IgD-negative memory B cell (primary cell): ENCODE measurements around the gene PEX11B. TPM values are rescaled to one million over a fixed set of nuclear protein-coding genes. Genes with fewer than 3 reads are reported as not detected.
A peak's percentile ranks its signal among the peaks of the same experiment; 100 is the strongest.
"Not testable (repeated sequence)": the region's sequence is repeated elsewhere in the genome, so short reads cannot be mapped to it uniquely, and the experiment has no call there.

Experiments
- H3K27ac Mint-ChIP-seq, 3 donors: one replicate each; pipeline ENCODE4 v1.8.0; 2020 to 2022; ENCODE audit warnings: mild to moderate bottlenecking in 3 of 3, mixed read lengths in 3 of 3, moderate library complexity in 1 of 3
- H3K27me3 Mint-ChIP-seq: one replicate; pipeline ENCODE4 v1.8.0; 2021; ENCODE audit warnings: mixed read lengths
- H3K36me3 Mint-ChIP-seq: one replicate; pipeline ENCODE4 v1.8.0; 2020; ENCODE audit warnings: mild to moderate bottlenecking, mixed read lengths
- H3K4me1 Mint-ChIP-seq, 3 donors: one replicate each; pipeline ENCODE4 v1.8.0; 2020 to 2022; ENCODE audit warnings: mixed read lengths in 3 of 3, mild to moderate bottlenecking in 1 of 3
- H3K4me3 Mint-ChIP-seq, 4 donors: one replicate each; pipeline ENCODE4 v1.8.0; 2020 to 2022; ENCODE audit warnings: mild to moderate bottlenecking in 4 of 4, mixed read lengths in 4 of 4, moderate library complexity in 3 of 4
- H3K9me3 Mint-ChIP-seq, 3 donors: one replicate each; pipeline ENCODE4 v1.8.0; 2020 to 2021; ENCODE audit warnings: mixed read lengths in 3 of 3, mild to moderate bottlenecking in 1 of 3
- polyA plus RNA-seq: library from polyadenylated mRNA; unstranded; fragments of 300-500 nt; fragmentation: Illumina TruSeq; gene quantifications from one replicate; pipeline ENCODE4 v1.2.3, GENCODE V29; 2021

PEX11B gene
- polyA plus RNA-seq, 1 donor from 2014 or later: 42.3 TPM

- Mint-ChIP-seq H3K27me3 (no peaks in the 10 kb centered on the region), H3K4me3 (no peak overlapping the region), H3K9me3 (no peaks in the 10 kb centered on the region), H3K27ac (no peak overlapping the region), H3K36me3 (peaks cover 3% of the 10 kb centered on the region), H3K4me1 (peaks cover 13 to 21% (median 21%) of the 10 kb centered on the region in 3 donors)
Measured at GRCh38 chr1:145935708-145936107, 17.2 kb upstream of the PEX11B start.

GRCh38 chr1:145932522-145933009, 14.0 kb upstream of the PEX11B start:
- not testable (repeated sequence) for H3K27me3 Mint-ChIP-seq, H3K36me3 Mint-ChIP-seq, H3K9me3 Mint-ChIP-seq
- H3K4me1 Mint-ChIP-seq: peaks cover 13 to 25% (median 24%) of the 10 kb centered on the region in 3 donors
- H3K4me3 Mint-ChIP-seq: peak overlapping the region; percentile 55 to 85 (median 64)
- H3K27ac Mint-ChIP-seq: peak overlapping the region; percentile 61 to 88 (median 77)

GRCh38 chr1:145927916-145928643, 9.6 kb upstream of the PEX11B start:
- peaks cover 0 to 1% (median 0%) of the 10 kb centered on the region in 3 donors for H3K9me3 Mint-ChIP-seq
- peak overlapping the region in 2 of 4 donors; percentile 46 to 77 for H3K4me3 Mint-ChIP-seq
- peak overlapping the region in 2 of 3 donors; percentile 76 to 80 for H3K27ac Mint-ChIP-seq
- peaks cover 1% of the 10 kb centered on the region for H3K36me3 Mint-ChIP-seq
- no peaks in the 10 kb centered on the region for H3K27me3 Mint-ChIP-seq
- peaks cover 10 to 24% (median 18%) of the 10 kb centered on the region in 3 donors for H3K4me1 Mint-ChIP-seq

GRCh38 chr1:145927063-145927886, 8.8 kb upstream of the PEX11B start, which contains the start of gene RBM8A:
Gene RBM8A, minus strand, starts transcription at chr1:145927484. Its CDS starts 58 bp downstream, at chr1:145927426.
- Mint-ChIP-seq H3K27ac (peak within 1 kb of the TSS in 1 of 3 donors; percentile 76), H3K9me3 (peaks cover 0 to 1% (median 0%) of the 10 kb centered on the region in 3 donors)

GRCh38 chr1:145926686-145927062, 8.2 kb upstream of the PEX11B start:
- H3K9me3 Mint-ChIP-seq: peaks cover 0 to 1% (median 0%) of the 10 kb centered on the region in 3 donors
- H3K27ac Mint-ChIP-seq: no peak overlapping the region
- peaks cover 1% of the 10 kb centered on the region for H3K36me3 Mint-ChIP-seq
- no peaks in the 10 kb centered on the region for H3K27me3 Mint-ChIP-seq
- no peak overlapping the region for H3K4me3 Mint-ChIP-seq
- peaks cover 0 to 12% (median 7%) of the 10 kb centered on the region in 3 donors for H3K4me1 Mint-ChIP-seq

More at GRCh38 chr1:145927063-145927886, 8.8 kb upstream of the PEX11B start, which contains the start of gene RBM8A:
- H3K4me1 Mint-ChIP-seq: peaks cover 2 to 15% (median 10%) of the 10 kb centered on the region in 3 donors
- peaks cover 1% of the 10 kb centered on the region for H3K36me3 Mint-ChIP-seq
- peak within 1 kb of the TSS in 2 of 4 donors; percentile 46 to 77 for H3K4me3 Mint-ChIP-seq
- H3K27me3 Mint-ChIP-seq: no peaks in the 10 kb centered on the region

- Mint-ChIP-seq H3K27me3 (no peaks in the 10 kb centered on the region), H3K36me3 (peaks cover 3% of the 10 kb centered on the region), H3K27ac (no peak overlapping the region), H3K4me3 (no peak overlapping the region), H3K9me3 (no peaks in the 10 kb centered on the region), H3K4me1 (peaks cover 10 to 14% (median 11%) of the 10 kb centered on the region in 3 donors)
Measured at GRCh38 chr1:145922266-145922665, 3.7 kb upstream of the PEX11B start.

- Mint-ChIP-seq H3K4me3 (peak overlapping the region in 3 of 4 donors; percentile 78 to 96 (median 91)), H3K27ac (peak overlapping the region in 2 of 3 donors; percentile 83 to 90), H3K4me1 (peaks cover 11 to 22% (median 14%) of the 10 kb centered on the region in 3 donors)
- not testable (repeated sequence) for H3K36me3 Mint-ChIP-seq, H3K9me3 Mint-ChIP-seq, H3K27me3 Mint-ChIP-seq
Measured at GRCh38 chr1:145920297-145920696, 1.8 kb upstream of the PEX11B start.

DNA sequence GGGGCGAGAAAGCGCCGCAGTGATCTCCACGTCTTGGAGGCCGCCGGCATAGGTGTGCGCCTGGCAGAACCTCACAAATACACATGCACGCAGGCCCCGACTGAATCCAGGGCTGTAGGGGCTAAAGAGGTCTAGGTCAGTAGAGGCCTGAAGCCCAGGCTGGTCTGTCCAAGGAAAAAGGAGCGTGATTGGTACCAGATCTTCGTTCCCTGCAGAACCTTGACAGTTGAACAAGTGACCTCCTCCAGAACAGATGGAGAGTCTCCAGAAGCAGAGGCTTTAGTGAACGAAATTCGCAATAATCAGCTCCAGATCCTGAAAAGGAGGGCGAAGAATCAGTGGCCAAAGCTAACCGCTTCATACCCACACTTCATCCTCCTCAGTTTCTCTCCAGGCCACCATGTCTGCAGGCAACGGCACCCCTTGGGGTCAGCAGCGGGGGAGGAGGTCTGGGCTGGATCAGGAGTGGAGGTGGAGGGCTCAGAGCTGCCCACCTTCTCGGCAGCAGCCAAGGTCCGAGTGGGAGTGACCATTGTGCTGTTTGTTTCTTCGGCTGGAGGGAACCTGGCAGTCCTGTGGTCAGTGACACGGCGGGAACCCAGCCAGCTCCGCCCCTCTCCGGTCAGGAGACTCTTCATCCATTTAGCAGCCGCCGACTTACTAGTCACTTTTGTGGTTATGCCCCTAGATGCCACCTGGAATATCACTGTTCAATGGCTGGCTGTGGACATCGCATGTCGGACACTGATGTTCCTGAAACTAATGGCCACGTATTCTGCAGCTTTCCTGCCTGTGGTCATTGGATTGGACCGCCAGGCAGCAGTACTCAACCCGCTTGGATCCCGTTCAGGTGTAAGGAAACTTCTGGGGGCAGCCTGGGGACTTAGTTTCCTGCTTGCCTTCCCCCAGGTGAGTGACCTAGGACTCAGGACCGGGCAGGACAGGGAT, 749 bp upstream of the PEX11B start:
- Mint-ChIP-seq H3K9me3 (no peaks in the 10 kb centered on the region), H3K27me3 (no peaks in the 10 kb centered on the region), H3K4me3 (peak overlapping the region; percentile 91 to 100 (median 96)), H3K27ac (peak overlapping the region; percentile 90 to 95 (median 94)), H3K4me1 (peaks cover 11 to 25% (median 14%) of the 10 kb centered on the region in 3 donors), H3K36me3 (peaks cover 2% of the 10 kb centered on the region)

- Mint-ChIP-seq H3K36me3 (peaks cover 2% of the 10 kb centered on the region), H3K4me1 (peaks cover 11 to 25% (median 18%) of the 10 kb centered on the region in 3 donors), H3K4me3 (peak overlapping the region; percentile 91 to 100 (median 96)), H3K27ac (peak overlapping the region; percentile 90 to 95 (median 94)), H3K27me3 (no peaks in the 10 kb centered on the region), H3K9me3 (no peaks in the 10 kb centered on the region)
Measured at GRCh38 chr1:145917595-145917994, 922 bp downstream of the PEX11B start.

DNA sequence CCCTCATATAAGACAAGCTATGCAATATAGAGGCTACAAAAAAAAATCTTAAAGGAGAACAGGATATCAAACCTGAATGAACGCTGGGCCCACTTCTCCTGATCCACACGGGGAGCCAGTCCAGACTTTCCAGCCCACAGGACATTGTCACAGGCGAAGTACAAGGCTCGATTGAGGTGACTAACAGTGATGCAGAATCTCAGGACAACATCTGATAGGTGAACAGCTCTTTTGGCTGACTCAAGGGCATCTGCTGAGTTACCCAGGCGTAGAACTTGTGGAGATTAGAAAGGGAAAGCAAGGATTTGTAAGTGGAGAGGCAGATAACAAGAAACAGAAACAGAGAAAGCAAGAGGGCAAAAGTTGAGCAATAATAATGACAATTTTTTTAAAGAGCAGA, 1.8 kb downstream of the PEX11B start:
- Mint-ChIP-seq H3K27ac (peak overlapping the region in 2 of 3 donors; percentile 74 to 90), H3K27me3 (no peaks in the 10 kb centered on the region), H3K4me3 (peak overlapping the region; percentile 40 to 100 (median 84)), H3K4me1 (peaks cover 16 to 31% (median 21%) of the 10 kb centered on the region in 3 donors), H3K9me3 (no peaks in the 10 kb centered on the region), H3K36me3 (peaks cover 2% of the 10 kb centered on the region)

DNA sequence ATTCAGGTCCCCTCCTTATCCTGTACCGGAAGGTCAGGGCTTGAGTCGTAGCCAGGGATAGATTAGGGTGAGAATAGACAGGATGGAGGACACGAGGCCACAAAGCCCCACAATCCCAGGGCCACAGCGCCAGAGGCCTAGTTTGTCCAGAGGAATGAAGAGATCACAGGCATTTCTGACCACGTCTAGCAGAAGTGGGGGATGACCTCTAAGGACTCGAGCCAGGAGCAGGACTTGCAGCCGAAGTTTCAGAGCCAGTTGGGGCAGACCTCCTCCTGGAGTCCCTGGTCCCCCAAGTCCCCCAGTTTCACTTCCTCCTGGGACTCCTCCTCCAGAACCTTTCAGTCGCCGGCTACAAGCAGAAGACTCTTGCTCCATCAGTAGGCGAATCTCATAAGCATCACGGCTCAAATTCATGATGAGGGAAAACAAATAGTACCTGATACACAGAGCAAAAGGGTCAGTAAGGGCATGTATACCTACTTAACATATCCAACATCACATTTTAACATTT, 6.3 kb downstream of the PEX11B start:
- peak overlapping the region in 1 of 3 donors; percentile 75 for H3K27ac Mint-ChIP-seq
- peaks cover 3% of the 10 kb centered on the region for H3K36me3 Mint-ChIP-seq
- no peaks in the 10 kb centered on the region for H3K9me3 Mint-ChIP-seq
- peaks cover 11 to 19% (median 17%) of the 10 kb centered on the region in 3 donors for H3K4me1 Mint-ChIP-seq
- peak overlapping the region in 1 of 4 donors; percentile 31 for H3K4me3 Mint-ChIP-seq
- H3K27me3 Mint-ChIP-seq: no peaks in the 10 kb centered on the region

GRCh38 chr1:145908653-145909052, 9.9 kb downstream of the PEX11B start:
- Mint-ChIP-seq H3K9me3 (no peaks in the 10 kb centered on the region), H3K4me3 (no peak overlapping the region), H3K27ac (no peak overlapping the region), H3K4me1 (peaks cover 8 to 11% (median 9%) of the 10 kb centered on the region in 3 donors), H3K27me3 (no peaks in the 10 kb centered on the region), H3K36me3 (peaks cover 3% of the 10 kb centered on the region)

- Mint-ChIP-seq H3K9me3 (no peaks in the 10 kb centered on the region), H3K27ac (no peak overlapping the region), H3K4me1 (peaks cover 3 to 7% (median 5%) of the 10 kb centered on the region in 3 donors), H3K27me3 (no peaks in the 10 kb centered on the region), H3K36me3 (peaks cover 4% of the 10 kb centered on the region), H3K4me3 (no peak overlapping the region)
Measured at GRCh38 chr1:145906954-145907753, 11.4 kb downstream of the PEX11B start.
